HepG2 (cell line): ENCODE results near the gene NPBWR2. TPM values are rescaled to one million over a fixed set of nuclear protein-coding genes. Genes with fewer than 3 reads are reported as not detected.

ENCODE experiments used
- IKZF1 ChIP-seq: fragments of 450-650 bp; IDR thresholded peaks from 2 replicates; pipeline ENCODE4 v1.7.1; 2016
- RCOR2 ChIP-seq: IDR thresholded peaks from 2 replicates; pipeline ENCODE4 v1.6.1; 2016; ENCODE audit warnings: missing biosample characterization, missing genetic modification reagents
- TBL1XR1 ChIP-seq: fragments of 150-350 bp; IDR thresholded peaks from 2 replicates; pipeline ENCODE4 v1.6.1; 2014; ENCODE audit warnings: borderline replicate concordance, low read length; ENCODE audit not compliant: partially characterized antibody
- U2AF2 ChIP-seq: fragments of 200-400 bp; formaldehyde crosslinking; IDR thresholded peaks from 2 replicates; pipeline ENCODE4 v1.6.1; 2017; ENCODE audit warnings: low read depth, mild to moderate bottlenecking, low read length
- YEATS2 ChIP-seq: sonication (generic); formaldehyde crosslinking; IDR thresholded peaks from 2 replicates; pipeline ENCODE4 v1.4.0; 2020; ENCODE audit warnings: missing genetic modification reagents, borderline replicate concordance
- ZNF160 ChIP-seq: sonication (generic); formaldehyde crosslinking; IDR thresholded peaks from 2 replicates; pipeline ENCODE4 v1.8.0; 2022; ENCODE audit warnings: mild to moderate bottlenecking, inconsistent platforms, missing genetic modification reagents
- ZNF451 ChIP-seq: sonication (generic); formaldehyde crosslinking; IDR thresholded peaks from 2 replicates; pipeline ENCODE4 v1.5.0; 2020; ENCODE audit warnings: mild to moderate bottlenecking, missing genetic modification reagents
- ZNF510 ChIP-seq: sonication (generic); formaldehyde crosslinking; IDR thresholded peaks from 2 replicates; pipeline ENCODE4 v1.4.0; 2020; ENCODE audit warnings: low read depth, mild to moderate bottlenecking, missing genetic modification reagents
- ZNF557 ChIP-seq: sonication (generic); formaldehyde crosslinking; IDR thresholded peaks from 2 replicates; pipeline ENCODE4 v1.4.0; 2020; ENCODE audit warnings: missing genetic modification reagents
- ZZZ3 ChIP-seq: sonication (generic); formaldehyde crosslinking; IDR thresholded peaks from 2 replicates; pipeline ENCODE4 v1.4.0; 2020; ENCODE audit warnings: missing genetic modification reagents, mild to moderate bottlenecking, borderline replicate concordance
- polyA plus RNA-seq, 8 experiments: library from polyadenylated mRNA; depleted of rRNA in 3 of 8; stranded (reverse) in 7 of 8; unstranded in 1 of 8; fragments of >200 nt; fragmentation: Illumina TruSeq in 4 of 8; extraction: Trizol in 4 of 8; gene quantifications; 2 replicates each; pipeline versions ENCODE4 v1.2.1 to v1.2.3, GENCODE V29; 2011 to 2016; ENCODE audit warnings: low read depth in 4 of 8, missing spikeins in 1 of 8, mixed read lengths in 1 of 8; ENCODE audit not compliant: insufficient read depth in 1 of 8
- total RNA-seq, 5 experiments: library from RNA; depleted of rRNA; stranded (reverse); fragments of >200 nt; fragmentation: Illumina TruSeq; extraction: Trizol; gene quantifications; 2 replicates each; pipeline ENCODE4 v1.2.3, GENCODE V29; 2016; ENCODE audit warnings: low read depth in 1 of 5
- TF ChIP-seq, protein P1 (sequence below): sonication (generic); formaldehyde crosslinking; IDR thresholded peaks from 2 replicates; pipeline ENCODE4 v1.5.0; 2020; ENCODE audit warnings: mild to moderate bottlenecking, low read depth, missing genetic modification reagents, borderline replicate concordance
- TF ChIP-seq, protein P2 (sequence below): sonication (generic); IDR thresholded peaks from 2 replicates; pipeline ENCODE4 v1.6.1; 2016; ENCODE audit warnings: low read depth, borderline replicate concordance
- TF ChIP-seq, protein P3 (sequence below): sonication (generic); formaldehyde crosslinking; IDR thresholded peaks from 2 replicates; pipeline ENCODE4 v1.5.1; 2020; ENCODE audit warnings: mild to moderate bottlenecking, missing genetic modification reagents
- TF ChIP-seq, protein P4 (sequence below): sonication (generic); formaldehyde crosslinking; IDR thresholded peaks from 2 replicates; pipeline ENCODE4 v1.4.0; 2020; ENCODE audit warnings: missing genetic modification reagents
- TF ChIP-seq, protein P5 (sequence below): sonication (generic); formaldehyde crosslinking; IDR thresholded peaks from 2 replicates; pipeline ENCODE4 v1.8.1; 2023; ENCODE audit warnings: mild to moderate bottlenecking, missing genetic modification reagents
- TF ChIP-seq, protein P6 (sequence below): sonication (generic); formaldehyde crosslinking; IDR thresholded peaks from 2 replicates; pipeline ENCODE4 v1.4.0; 2020; ENCODE audit warnings: missing genetic modification reagents, borderline replicate concordance

Gene NPBWR2
- total and polyA plus RNA-seq, 2 of the 13 experiments (the other 11 are each of a cell fraction or from before 2014, with no cell fraction given): not detected

DNA sequence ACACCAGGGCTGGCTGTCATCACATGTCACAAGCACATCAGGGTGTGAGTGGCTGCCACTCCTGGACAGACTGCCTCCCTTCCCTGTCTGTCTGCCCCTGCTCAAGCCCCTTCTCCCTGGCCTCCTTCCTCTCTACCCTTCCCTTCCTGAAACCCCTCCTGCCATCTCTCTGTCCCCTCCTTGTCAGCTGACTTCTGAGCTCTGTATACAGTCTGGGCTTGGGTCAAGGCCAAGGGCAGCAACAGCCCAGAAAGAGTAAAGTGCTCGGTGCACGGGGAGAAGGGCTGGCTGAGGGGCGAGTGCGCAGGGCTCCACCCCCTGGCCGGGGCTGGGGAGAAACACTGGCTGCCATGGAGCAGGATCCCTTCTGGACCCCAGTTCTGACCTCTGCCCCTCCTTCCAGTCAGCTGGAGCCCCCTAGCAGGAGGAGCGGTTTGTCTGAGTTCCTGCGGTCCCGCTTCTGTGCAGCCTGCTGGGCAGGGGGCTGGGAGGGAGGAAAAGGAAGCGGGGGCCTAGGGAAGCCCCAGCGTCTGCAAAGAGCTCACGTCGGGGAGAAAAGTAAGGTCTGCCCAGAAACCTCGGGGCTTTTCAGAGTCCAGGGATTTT is 25.1 kb downstream of the NPBWR2 start (continued):
- TF ChIP-seq, protein P1, sequence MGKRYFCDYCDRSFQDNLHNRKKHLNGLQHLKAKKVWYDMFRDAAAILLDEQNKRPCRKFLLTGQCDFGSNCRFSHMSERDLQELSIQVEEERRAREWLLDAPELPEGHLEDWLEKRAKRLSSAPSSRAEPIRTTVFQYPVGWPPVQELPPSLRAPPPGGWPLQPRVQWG (CRISPR knock-in tag): no peak
- TF ChIP-seq, protein P2, sequence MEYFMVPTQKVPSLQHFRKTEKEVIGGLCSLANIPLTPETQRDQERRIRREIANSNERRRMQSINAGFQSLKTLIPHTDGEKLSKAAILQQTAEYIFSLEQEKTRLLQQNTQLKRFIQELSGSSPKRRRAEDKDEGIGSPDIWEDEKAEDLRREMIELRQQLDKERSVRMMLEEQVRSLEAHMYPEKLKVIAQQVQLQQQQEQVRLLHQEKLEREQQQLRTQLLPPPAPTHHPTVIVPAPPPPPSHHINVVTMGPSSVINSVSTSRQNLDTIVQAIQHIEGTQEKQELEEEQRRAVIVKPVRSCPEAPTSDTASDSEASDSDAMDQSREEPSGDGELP: peak; percentile 92; the same call in 1 of the 2 replicates
- TF ChIP-seq RCOR2: 0 out of 2 replicates have a peak, but pooled peaks have one; percentile 38
- no peak for TF ChIP-seq ZZZ3 (CRISPR knock-in tag)
- no peak for TF ChIP-seq ZNF160
- no peak for TF ChIP-seq ZNF557 (CRISPR knock-in tag)
- TF ChIP-seq, protein P3, sequence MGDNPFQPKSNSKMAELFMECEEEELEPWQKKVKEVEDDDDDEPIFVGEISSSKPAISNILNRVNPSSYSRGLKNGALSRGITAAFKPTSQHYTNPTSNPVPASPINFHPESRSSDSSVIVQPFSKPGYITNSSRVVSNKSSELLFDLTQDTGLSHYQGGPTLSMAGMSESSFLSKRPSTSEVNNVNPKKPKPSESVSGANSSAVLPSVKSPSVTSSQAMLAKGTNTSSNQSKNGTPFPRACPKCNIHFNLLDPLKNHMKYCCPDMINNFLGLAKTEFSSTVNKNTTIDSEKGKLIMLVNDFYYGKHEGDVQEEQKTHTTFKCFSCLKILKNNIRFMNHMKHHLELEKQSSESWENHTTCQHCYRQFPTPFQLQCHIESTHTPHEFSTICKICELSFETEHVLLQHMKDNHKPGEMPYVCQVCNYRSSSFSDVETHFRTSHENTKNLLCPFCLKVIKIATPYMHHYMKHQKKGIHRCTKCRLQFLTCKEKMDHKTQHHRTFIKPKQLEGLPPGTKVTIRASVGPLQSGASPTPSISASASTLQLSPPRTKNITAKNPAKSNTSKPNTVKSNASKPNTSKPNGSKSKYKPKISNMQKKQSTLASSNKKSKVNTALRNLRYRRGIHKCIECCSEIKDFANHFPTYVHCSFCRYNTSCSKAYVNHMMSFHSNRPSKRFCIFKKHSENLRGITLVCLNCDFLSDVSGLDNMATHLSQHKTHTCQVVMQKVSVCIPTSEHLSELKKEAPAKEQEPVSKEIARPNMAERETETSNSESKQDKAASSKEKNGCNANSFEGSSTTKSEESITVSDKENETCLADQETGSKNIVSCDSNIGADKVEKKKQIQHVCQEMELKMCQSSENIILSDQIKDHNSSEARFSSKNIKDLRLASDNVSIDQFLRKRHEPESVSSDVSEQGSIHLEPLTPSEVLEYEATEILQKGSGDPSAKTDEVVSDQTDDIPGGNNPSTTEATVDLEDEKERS (CRISPR knock-in tag): no peak
- TF ChIP-seq, protein P4, sequence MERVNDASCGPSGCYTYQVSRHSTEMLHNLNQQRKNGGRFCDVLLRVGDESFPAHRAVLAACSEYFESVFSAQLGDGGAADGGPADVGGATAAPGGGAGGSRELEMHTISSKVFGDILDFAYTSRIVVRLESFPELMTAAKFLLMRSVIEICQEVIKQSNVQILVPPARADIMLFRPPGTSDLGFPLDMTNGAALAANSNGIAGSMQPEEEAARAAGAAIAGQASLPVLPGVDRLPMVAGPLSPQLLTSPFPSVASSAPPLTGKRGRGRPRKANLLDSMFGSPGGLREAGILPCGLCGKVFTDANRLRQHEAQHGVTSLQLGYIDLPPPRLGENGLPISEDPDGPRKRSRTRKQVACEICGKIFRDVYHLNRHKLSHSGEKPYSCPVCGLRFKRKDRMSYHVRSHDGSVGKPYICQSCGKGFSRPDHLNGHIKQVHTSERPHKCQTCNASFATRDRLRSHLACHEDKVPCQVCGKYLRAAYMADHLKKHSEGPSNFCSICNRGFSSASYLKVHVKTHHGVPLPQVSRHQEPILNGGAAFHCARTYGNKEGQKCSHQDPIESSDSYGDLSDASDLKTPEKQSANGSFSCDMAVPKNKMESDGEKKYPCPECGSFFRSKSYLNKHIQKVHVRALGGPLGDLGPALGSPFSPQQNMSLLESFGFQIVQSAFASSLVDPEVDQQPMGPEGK (CRISPR knock-in tag): peak; percentile 80
- no peak for TF ChIP-seq ZNF510
- TF ChIP-seq, protein P5, sequence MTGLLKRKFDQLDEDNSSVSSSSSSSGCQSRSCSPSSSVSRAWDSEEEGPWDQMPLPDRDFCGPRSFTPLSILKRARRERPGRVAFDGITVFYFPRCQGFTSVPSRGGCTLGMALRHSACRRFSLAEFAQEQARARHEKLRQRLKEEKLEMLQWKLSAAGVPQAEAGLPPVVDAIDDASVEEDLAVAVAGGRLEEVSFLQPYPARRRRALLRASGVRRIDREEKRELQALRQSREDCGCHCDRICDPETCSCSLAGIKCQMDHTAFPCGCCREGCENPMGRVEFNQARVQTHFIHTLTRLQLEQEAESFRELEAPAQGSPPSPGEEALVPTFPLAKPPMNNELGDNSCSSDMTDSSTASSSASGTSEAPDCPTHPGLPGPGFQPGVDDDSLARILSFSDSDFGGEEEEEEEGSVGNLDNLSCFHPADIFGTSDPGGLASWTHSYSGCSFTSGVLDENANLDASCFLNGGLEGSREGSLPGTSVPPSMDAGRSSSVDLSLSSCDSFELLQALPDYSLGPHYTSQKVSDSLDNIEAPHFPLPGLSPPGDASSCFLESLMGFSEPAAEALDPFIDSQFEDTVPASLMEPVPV (CRISPR knock-in tag): peak; percentile 29; the same call in 1 of the 2 replicates
- peak; percentile 46; the same call in 1 of the 2 replicates for TF ChIP-seq YEATS2 (CRISPR knock-in tag)
- no peak for TF ChIP-seq IKZF1
- TF ChIP-seq U2AF2: no peak
- peak; percentile 40 for TF ChIP-seq TBL1XR1
- TF ChIP-seq, protein P6, sequence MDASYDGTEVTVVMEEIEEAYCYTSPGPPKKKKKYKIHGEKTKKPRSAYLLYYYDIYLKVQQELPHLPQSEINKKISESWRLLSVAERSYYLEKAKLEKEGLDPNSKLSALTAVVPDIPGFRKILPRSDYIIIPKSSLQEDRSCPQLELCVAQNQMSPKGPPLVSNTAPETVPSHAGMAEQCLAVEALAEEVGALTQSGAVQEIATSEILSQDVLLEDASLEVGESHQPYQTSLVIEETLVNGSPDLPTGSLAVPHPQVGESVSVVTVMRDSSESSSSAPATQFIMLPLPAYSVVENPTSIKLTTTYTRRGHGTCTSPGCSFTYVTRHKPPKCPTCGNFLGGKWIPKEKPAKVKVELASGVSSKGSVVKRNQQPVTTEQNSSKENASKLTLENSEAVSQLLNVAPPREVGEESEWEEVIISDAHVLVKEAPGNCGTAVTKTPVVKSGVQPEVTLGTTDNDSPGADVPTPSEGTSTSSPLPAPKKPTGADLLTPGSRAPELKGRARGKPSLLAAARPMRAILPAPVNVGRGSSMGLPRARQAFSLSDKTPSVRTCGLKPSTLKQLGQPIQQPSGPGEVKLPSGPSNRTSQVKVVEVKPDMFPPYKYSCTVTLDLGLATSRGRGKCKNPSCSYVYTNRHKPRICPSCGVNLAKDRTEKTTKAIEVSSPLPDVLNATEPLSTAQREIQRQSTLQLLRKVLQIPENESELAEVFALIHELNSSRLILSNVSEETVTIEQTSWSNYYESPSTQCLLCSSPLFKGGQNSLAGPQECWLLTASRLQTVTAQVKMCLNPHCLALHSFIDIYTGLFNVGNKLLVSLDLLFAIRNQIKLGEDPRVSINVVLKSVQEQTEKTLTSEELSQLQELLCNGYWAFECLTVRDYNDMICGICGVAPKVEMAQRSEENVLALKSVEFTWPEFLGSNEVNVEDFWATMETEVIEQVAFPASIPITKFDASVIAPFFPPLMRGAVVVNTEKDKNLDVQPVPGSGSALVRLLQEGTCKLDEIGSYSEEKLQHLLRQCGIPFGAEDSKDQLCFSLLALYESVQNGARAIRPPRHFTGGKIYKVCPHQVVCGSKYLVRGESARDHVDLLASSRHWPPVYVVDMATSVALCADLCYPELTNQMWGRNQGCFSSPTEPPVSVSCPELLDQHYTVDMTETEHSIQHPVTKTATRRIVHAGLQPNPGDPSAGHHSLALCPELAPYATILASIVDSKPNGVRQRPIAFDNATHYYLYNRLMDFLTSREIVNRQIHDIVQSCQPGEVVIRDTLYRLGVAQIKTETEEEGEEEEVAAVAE (CRISPR knock-in tag): 0 out of 2 replicates have a peak, but pooled peaks have one; percentile 44
- no peak for TF ChIP-seq ZNF451 (CRISPR knock-in tag)
